Midbrain (tissue), 1 donor: ENCODE data around the gene SDC3.

Source experiments
- DNase-seq: peaks from one replicate; lab custom pipeline; 2025; lab: John Stamatoyannopoulos, UW

Gene SDC3

DNA sequence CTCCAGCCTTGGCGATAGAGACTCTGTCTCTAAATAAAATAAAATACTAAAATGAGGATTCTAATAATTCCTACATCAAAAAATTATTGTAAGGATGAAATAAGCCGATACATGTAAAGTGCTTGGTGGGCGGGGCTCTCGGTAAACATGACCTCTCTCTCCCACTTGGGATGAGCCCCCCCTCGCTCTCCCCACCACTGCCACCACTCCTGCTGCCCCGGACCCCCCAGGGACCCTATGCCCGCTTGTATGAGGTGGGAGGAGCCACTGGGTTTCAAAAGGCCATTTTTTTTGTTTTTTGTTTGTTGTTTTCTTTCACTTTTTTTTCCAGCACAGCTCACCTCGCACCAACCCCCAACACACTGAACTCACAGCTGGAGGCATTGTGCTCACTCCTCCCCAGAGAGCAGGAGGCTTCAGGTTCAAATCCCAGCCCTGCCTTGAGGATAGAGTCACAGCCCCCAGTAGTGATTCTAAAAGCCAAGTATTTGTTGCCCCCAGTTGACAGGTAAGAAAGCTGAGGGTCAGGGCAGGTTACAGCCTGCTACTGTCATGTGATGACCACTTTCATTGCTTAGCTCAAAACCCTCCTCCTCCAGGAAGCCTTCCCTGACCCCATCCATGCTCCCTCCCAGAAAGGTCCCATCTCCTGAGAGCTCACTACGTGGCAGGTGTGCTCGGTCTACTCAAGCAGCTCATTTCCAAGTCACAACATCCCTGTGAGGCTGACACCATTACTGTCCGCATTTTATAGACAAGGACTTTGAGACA is 4.2 kb downstream of the SDC3 start:
- DNase-seq, result no peak

DNA sequence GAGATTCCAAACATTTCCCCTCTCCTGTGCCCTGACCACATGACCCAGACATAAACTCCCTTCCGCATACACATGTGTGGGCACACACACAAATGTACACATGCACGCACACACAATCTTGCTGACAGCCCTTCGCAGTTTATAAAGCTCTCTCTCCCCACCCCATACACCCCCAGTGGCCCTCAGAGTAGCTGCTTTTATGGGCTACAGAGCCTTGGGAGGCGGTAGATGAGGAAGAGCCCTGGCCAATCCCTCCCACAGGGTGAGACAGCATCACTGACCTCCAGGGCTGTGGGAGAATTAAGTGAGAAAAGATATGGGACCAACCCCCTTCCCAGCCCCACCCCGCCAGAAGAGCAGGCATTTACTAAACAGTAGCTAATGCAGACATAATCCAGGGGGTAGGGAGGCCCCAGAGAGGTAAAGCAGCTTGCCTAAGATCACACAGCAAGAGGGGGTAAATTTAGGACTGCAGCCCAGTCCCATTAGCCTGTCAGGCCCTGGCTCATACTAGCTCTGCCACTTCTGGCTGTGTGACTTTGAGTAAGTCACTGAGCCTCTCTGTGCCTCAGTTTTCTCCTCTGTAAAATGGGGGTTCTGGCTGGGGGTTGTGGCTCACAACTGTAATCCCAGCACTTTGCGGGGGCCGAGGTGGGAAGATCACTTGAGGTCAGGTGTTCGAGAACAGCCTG is 5.1 kb downstream of the SDC3 start:
- no peak for DNase-seq

DNA sequence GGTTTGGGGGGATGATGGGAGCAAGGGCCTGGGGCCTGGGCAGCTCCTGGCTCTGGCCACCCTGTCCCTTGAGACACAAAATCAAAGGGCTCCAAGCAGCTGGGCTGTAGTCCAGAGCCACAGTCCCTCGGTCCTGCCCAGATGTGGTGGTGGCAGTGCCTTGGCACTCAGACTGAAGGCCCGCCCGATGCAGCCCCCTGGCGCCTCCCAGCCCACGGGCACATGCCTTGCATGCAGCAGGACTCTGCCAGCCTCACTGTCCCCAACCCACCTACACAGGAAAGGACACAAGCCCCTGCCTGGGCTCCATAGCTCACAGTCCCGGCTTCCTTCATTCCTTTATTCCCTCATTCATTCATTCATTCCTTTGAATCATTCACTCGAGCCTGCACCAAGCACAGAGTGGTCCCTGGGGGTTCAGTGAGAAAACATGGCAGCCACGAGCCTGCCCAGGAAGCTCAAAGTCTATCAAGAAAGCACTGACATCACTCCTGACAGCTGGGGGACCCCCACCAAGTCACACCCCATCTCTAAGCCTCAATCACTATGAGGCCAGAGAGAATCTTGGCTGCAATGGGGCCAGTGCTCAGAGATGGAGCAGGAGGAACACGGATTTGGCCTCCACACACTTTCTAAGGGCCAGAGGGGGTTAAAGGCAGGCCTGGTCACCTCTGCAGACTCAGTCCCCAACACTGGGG is 5.8 kb downstream of the SDC3 start:
- no peak for DNase-seq

DNA sequence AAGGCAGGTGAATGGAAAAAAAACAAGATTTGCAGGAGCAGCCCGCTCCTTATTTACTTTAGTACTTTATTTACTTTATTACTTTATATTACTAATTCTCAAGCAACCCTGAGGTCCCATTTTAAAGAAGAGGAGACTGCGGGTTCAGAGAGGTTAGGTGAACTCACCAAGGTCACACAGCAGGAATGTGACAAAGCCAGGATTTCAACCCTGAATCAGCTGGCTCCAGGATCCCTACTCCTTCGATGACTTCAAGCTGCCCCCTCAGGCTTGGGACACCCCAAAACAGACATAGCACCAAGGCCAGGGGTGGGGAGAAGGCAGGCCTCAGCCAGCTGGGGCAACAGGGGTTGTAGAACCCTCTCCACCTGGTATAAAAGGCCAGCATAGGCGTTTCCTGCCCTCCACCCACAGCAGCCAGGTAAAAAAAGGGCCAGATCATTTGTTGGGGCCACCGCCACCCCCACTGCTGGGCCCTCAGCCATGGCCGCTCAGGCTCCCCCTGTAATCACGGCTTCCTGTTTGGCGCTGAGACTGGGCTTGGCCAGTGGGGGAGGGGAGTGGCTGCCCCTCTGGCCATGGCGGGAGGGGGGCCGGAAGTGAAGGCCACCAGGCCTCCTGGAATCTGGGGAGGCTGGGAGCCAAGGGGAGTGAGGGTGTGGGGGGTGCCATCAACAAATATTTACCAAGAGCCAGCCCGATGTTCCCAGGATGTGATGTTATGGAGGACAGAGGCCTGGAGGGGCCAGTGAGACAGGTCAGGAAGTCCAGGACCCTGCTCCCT is 6.6 kb downstream of the SDC3 start:
- DNase-seq, result no peak

DNA sequence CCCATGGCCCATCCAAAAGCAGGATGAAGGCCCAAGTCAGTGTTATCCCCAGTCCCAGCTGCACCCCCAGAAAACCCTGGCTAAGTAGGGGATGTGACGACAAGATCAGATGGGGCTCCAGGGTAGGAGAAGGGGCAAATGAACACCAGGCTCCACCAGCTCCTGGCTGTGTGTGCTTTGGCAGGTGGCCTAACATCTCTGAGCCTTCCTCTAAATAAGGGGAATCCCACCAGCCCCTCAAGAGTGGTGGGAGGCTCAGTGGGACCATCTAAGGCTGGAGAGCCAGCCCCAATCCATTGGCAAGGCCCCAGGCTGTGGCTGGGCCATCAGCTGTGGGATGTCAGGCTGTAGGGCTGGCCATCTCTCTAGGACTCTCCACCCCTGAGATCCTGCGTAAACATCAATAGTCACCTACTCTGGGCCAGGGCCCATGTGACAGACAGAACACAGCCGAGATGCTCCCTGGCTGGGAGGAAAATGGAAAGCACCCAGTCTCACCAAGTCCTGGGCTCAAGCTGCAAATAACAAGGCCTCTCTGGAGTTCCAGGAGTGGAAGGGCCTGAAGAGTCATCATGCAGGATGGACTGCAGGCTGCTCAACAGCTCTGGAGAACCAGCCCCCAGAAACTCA is 7.5 kb downstream of the SDC3 start:
- no peak for DNase-seq

DNA sequence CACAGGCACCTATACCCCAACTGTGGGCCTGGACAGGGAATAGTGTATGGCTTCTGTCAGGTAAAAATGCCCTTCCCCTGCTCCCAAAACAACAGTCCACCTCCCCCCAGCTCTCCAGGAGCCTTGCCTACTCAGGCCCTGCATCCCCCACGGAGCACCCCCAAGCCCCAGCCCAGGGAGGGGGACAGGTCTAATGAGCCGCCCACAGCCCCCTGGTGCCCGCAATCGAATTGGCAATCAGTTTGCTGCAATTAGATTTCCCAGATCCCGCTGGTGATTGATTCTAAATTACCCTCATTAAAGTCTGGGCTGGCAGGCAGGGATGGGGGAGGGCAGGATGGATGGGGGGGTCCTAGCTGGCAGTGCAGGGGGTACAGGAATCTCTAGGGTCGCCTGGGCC is 8.1 kb downstream of the SDC3 start:
- no peak for DNase-seq

DNA sequence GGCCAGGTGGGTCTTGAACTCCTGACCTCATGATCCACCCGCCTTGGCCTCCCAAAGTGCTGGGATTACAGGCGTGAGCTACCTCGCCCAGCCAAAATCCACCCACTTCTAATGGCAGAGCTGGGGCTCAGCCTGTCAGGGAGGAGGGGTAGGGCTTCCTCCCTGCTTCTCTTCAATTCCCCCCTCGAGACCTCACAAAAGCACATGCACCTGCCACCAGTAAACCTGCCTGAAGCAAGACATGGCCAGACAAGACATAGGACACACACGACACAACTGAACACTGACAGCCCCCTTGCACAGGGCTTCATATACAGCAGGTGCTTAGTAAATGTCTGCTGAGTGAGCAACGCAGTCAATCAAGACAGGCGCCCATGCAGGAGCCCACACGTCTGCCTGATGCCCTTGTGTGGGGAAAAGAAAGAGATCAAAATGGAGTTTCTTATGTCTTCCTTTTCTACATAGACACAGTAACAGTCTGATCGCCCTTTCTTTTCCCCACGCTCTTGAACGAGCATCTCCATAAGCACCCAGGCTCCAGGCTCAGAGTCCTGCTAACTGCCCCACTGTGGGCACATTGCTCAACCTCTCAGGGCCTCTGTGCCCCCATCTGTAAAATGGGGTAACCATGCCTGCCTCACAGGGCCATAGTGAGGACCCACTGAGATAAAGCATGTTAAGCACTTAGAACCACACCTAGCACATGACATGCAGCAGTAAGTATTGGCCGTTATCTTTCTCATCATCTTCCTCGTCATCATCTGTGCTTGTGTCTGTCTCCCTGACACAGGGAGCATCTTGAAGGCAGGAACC is 8.8 kb downstream of the SDC3 start:
- no peak for DNase-seq

DNA sequence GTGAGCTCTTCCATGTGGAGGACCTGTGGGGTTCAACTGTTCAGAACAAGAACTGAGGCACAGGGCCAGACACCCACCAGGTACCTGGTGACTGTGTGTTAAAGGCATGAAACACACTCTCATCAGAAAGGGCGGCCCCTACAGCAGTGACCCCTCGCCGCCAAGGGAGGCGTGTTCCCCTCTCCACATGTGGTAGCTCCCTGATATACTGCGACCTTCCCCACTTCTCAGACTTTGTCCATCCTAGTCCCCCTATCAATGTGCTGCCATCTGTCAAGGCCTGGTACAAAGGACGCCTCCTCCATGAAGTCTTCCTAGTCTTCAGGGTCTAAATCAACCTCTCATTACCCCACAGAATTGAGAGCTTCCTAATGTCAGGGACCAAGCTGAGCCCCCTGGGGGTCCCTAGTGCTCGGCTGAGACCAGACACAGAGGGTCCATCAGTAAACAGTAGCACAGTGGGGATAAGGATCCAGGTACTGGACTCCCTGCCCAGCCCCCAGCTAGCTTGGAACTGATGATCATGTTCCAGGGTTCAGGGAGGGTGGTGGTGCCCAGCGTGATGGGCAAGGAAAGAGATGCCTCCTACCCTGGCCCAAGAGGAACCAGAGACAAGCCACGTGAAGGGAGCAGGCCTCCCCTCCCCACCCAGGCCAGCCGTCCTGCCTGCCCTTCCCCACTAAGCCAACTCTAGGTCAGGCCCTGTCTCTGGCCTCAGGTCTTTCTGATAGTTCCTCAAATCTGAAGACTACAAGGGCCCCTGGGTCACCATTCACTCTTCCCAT is 10.3 kb downstream of the SDC3 start:
- DNase-seq, result no peak

DNA sequence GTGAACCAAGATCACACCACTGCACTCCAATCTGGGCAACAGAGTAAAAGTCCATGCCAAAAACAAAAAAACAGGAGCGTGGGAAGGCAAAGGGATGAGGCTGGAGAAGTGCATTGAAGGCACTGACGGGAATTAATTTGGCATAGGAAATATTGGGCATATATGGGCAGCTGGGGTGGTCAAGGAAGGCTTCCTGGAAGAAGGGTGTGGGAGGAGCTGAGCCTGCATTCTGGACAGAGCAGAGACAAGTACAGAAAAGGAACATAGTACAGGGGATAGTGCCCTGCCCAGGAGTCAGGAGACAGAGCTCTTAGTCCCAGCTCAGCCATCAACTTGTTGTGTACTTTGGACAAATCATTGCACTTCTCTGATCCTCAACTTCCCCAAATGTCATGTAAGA is 11.7 kb downstream of the SDC3 start:
- no peak for DNase-seq

DNA sequence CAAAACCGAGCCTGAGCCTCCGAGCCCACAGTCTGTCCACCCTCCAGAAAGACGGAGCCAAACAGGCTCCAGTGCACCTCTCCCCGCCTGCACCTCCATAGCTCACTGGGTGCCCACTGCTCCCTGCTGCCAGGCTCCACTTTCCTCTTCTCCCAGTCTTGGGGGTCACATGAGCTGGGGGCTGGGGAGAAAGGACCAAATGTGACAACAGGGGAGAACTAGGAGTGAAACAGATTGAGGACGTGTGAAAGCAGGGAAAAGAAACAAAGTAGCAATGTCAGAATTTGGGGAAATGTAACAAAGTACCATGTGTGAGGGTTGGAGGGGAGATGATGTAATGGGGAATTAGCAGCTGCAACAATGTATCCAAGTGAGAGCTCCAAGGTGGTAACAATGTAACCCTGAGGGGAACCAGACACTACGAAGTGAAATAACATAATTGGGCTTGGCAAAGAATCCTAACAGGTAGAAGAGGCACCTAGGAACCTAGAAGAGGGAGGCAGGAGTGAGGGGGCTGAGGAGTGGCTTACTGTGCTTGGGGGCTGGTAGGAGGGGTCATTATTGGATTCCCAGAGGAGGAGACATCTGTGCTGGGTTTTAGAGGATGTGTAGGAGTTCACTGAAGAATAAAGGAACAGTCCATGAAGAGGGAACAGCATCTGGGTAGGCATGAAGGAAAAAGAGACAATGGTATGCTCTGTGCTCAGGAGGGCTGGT is 12.5 kb downstream of the SDC3 start:
- DNase-seq, result no peak

DNA sequence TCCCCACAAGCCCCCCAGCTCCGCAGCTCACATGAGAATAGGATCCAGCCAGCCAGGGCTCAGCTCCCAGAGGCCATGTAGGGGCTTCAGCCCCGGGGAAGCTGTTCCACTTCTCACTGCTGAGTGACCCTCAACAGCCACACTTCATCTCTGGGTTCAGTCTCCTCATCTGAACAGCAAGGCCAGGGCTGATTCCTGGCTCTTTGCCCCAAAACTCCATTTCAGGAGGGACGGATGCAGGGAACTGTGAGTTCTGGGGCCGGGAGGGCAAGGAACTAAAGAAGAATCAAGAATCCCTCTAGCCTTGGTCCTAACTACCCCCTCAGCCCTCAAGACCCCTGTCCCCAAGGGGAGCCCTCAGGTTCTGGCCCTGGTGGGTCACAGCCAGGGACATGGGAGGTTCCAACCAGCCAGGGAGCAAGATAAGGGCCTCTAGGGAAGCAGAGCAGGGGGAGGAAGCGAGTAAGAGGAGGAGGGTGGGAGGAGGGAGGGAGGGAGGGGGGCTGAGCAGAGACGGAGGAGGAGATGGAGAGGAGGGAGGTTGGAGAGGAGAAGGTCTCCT is 13.1 kb downstream of the SDC3 start:
- DNase-seq, result no peak

DNA sequence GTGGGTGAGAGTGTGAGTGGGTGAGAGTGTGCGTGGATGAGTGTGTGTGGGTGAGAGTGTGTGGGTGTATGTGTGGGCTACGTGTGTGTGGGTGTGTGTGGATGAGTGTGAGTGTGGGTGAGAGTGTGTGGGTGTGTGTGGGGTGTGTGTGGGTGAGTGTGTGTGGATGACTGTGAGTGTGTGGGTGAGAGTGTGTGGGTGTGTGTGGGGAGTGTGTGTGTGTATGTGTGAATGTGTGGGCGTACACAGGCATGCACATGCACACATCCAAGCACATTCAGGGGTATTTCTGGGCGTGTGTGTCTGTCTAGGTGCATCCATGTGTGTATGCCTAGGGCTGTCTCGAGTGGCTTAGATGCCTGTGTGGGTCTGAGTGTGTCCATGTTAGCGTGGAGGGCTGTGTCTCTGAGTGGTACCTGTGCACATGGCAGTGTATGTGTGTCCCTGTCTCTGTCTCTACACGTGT is 14.0 kb downstream of the SDC3 start:
- no peak for DNase-seq

DNA sequence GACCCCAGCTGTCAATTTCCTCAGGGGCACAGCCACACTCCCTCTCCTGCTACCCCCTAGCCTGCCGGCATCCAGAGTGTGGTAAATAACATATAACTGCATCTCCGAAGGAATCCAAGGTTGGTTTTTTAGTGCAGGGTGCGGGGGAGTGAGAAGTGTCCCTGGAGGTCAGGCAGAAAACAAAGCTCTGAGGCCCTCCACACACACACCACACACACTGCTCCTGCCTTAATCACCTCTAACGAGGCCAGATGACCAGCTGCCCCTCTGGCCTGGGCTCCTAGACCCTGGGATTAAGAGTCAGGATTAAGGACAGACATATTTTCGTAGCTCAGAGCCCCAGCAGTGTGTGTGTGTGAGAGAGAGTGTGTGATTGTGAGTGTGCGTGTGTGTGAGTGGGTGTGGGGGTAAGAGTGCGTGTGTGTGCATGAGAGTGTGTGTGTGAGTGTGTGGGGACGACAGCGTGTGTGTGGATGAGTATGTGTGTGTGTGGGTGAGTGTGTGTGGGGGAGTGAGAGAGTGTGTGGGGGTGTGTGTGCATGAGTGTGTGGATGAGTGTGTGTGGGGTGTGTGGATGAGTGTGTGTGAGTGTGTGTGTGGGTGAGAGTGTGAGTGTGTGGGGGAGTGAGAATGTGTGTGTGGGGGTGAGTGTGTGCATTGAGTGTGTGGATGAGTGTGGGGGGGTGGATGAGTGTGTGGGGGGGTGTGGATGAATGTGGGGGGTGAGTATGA is 14.6 kb downstream of the SDC3 start:
- no peak for DNase-seq

DNA sequence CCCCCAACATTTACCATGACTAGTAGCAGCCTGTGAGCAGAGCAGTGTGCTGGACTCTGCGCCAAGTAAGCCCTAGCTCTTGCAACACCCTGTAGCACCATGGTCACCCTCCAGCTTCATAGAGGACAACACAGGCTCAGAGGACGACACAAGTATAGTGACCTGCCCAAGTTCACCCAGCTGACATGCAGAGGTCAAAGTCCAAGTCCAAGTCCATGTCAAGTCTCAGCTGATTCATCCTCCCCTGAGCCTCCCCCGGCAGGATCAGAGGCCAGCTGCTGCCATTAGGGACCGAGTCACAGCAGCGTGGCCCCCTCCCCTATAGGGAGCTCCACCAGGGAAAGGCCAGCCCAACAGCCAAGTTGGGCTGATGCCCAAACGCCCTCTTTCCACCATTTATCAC is 15.9 kb downstream of the SDC3 start:
- no peak for DNase-seq

DNA sequence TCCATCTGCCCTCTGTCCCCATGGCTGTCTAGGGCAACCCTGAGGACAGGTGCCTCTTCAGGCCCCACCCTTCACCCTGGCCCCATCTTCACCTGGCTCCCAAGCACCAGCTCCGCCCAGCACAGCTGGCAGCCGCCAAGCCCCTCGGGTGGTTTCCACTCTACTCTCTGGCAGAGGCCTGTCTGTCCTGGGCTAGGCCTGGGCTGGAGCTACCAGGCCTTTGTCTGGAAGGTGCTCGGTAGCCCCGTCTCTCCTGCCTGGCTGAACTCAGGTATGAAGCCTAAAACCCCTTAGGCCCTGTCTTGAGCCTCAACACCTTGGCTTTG is 17.4 kb downstream of the SDC3 start:
- DNase-seq, result no peak

DNA sequence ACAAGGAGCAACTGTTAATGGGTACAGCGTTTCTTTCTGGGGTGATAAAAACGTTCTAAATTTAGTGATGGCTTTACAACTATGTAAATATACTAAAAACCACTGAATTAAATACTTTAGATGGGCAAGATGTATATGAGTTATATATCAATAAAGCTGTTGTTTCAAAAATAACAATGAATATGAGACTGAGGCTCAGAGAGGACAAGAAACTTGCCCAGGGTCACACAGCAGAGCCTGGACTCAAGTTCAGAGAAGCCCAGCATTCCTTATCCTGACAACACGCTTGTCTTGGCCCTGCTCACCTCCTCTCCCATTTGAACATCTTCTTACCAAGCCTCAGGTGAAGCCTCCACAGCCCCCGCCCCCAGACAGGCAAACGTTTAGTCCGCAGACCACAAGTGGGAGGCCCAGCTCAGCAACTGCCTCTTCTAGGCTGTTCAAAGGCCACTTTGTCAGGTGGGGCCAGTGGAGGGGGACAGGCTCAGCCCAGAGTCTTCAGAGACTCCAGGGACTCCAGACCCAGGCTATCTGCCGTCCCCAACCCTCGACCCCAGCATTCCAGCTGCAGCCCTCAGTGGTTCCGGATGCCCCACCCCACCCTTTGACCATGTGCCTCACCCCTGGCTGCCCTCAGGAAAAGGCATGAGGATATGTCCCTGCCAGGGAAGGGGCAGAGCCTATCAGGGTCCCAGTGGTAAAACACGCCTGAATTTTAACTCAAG is 17.9 kb downstream of the SDC3 start:
- DNase-seq, result no peak

DNA sequence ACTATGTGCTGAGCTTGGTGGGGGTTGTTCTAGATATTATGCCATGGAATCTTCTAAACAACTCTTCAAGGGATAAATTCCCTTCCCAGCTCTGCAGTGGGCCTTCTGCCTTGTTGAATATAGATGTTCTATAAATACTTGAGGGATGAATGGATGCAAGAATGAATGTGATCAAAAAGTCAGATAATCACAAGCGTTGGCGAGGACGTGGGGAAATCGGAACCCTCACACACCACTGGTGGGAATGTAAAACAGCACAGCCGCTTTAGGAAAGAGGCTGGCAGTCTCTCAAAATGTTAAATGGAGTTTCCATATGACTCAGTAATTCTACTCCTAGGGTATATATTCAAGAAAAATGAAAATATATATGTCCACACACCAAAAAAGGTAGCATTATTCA is 19.0 kb downstream of the SDC3 start:
- no peak for DNase-seq

DNA sequence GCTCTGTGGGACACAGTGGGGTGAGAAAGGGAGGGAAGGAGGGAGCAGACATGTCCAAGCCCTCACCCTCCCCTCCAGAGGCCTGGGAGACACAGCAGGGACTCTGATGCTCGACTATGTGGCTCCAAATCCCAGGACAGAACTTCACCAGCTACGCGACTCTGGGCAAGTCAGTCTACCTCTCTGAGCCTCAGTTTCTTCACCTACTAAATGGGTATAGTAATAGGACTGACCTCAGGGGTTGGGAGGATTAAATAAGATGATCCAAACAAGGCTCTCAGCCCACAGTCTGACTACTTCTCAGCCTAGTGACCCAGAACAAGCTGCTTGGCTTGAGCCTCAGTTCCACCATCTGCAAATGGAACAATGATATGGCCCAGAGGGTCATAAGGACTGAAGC is 19.6 kb downstream of the SDC3 start:
- no peak for DNase-seq
